Muscle of leg (tissue), 11 donors: Measurements from ENCODE around the gene MAEA. TPM values are rescaled to one million over a fixed set of nuclear protein-coding genes. Genes with fewer than 3 reads are reported as not detected.

Source experiments
- DNase-seq: peaks from one replicate; pipeline ENCODE4 v3.0.0; 2013
- H3K27ac ChIP-seq: one replicate; pipeline ENCODE4 v1.5.1; 2013; ENCODE audit warnings: mild to moderate bottlenecking, low read length, control low read depth
- H3K27me3 ChIP-seq: one replicate; pipeline ENCODE4 v1.6.1; 2013; ENCODE audit warnings: low read length; ENCODE audit not compliant: control insufficient read depth, insufficient read depth
- H3K36me3 ChIP-seq: one replicate; pipeline ENCODE4 v1.6.1; 2013; ENCODE audit warnings: low read length; ENCODE audit not compliant: control insufficient read depth, insufficient read depth
- H3K4me1 ChIP-seq: one replicate; pipeline ENCODE4 v1.6.1; 2013; ENCODE audit warnings: low read length; ENCODE audit not compliant: control insufficient read depth, insufficient read depth
- H3K4me3 ChIP-seq: one replicate; pipeline ENCODE4 v1.5.1; 2013; ENCODE audit warnings: low read length, control low read depth
- H3K9me3 ChIP-seq: replicated peaks from 2 replicates; pipeline ENCODE4 v1.6.1; 2013; ENCODE audit warnings: low read depth, low read length; ENCODE audit not compliant: control insufficient read depth
- WGBS: methylation state at CpG from one replicate; pipeline ENCODE4 v1.1.5; 2013; ENCODE audit warnings: missing lambda C conversion rate; ENCODE audit not compliant: insufficient coverage; 5-methylcytosine and 5-hydroxymethylcytosine counted together
- polyA plus RNA-seq, 8 donors: library from polyadenylated mRNA; unstranded; fragments of 120-200 nt; gene quantifications; one replicate each; pipeline versions ENCODE4 v1.2.1 to v1.2.3, GENCODE V29; 2013; ENCODE audit warnings: inconsistent platforms in 1 of 8, low replicate concordance in 1 of 8; ENCODE audit not compliant: insufficient read length in 8 of 8, insufficient read depth in 1 of 8
- total RNA-seq: library from RNA; stranded (reverse); fragments of 120-200 nt; gene quantifications from one replicate; pipeline ENCODE4 v1.2.4, GENCODE V29; 2013

MAEA gene
- total and polyA plus RNA-seq, 9 donors = 30.5 to 49.6 (median 40.8) TPM

GRCh38 chr4:1374706-1375045 is 85.0 kb downstream of the MAEA start:
- Histone ChIP-seq H3K9me3 (no peaks in the 10 kb centered on the region), H3K4me1 (peaks cover 25% of the 10 kb centered on the region), H3K36me3 (no peaks in the 10 kb centered on the region), H3K27me3 (no peaks in the 10 kb centered on the region), H3K27ac (no peak overlapping the region), H3K4me3 (no peak overlapping the region)
- no peak for DNase-seq
- 95% methylated on average over 14 of the region's 14 CpGs for WGBS

- H3K27ac ChIP-seq = no peak overlapping the region
- DNase-seq = no peak
- no peaks in the 10 kb centered on the region for H3K27me3 ChIP-seq
- 95% methylated on average over 35 of the region's 36 CpGs for WGBS
- H3K36me3 ChIP-seq = no peaks in the 10 kb centered on the region
- no peaks in the 10 kb centered on the region for H3K9me3 ChIP-seq
- H3K4me1 ChIP-seq = peaks cover 25% of the 10 kb centered on the region
- no peak overlapping the region for H3K4me3 ChIP-seq
Measured at GRCh38 chr4:1375051-1375721, 85.5 kb downstream of the MAEA start.

GRCh38 chr4:1375761-1376322 is 86.2 kb downstream of the MAEA start:
- H3K9me3 ChIP-seq = no peaks in the 10 kb centered on the region
- DNase-seq = no peak
- 84% methylated on average over 16 of the region's 17 CpGs for WGBS
- no peak overlapping the region for H3K4me3 ChIP-seq
- no peak overlapping the region for H3K27ac ChIP-seq
- peaks cover 25% of the 10 kb centered on the region for H3K4me1 ChIP-seq
- no peaks in the 10 kb centered on the region for H3K36me3 ChIP-seq
- no peaks in the 10 kb centered on the region for H3K27me3 ChIP-seq

GRCh38 chr4:1376391-1376840 is 86.7 kb downstream of the MAEA start:
- no peak for DNase-seq

GRCh38 chr4:1376841-1377605 is 87.3 kb downstream of the MAEA start:
- Histone ChIP-seq H3K4me3 (no peak overlapping the region), H3K36me3 (peaks cover 2% of the 10 kb centered on the region), H3K9me3 (no peaks in the 10 kb centered on the region), H3K27ac (peak overlapping the region; percentile 29), H3K4me1 (peaks cover 25% of the 10 kb centered on the region), H3K27me3 (no peaks in the 10 kb centered on the region)
- peak; percentile 67 for DNase-seq
- 78% methylated on average over 28 of the region's 32 CpGs for WGBS

More at GRCh38 chr4:1376391-1376840, 86.7 kb downstream of the MAEA start:
- H3K36me3 ChIP-seq = no peaks in the 10 kb centered on the region
- H3K27me3 ChIP-seq = no peaks in the 10 kb centered on the region
- no peak overlapping the region for H3K27ac ChIP-seq
- peaks cover 25% of the 10 kb centered on the region for H3K4me1 ChIP-seq
- no peaks in the 10 kb centered on the region for H3K9me3 ChIP-seq
- no peak overlapping the region for H3K4me3 ChIP-seq
- WGBS = 80% methylated on average over 20 of the region's 23 CpGs

GRCh38 chr4:1377606-1378261 is 88.0 kb downstream of the MAEA start:
- no peak for DNase-seq
- Histone ChIP-seq H3K4me1 (peaks cover 25% of the 10 kb centered on the region), H3K9me3 (no peaks in the 10 kb centered on the region), H3K27ac (no peak overlapping the region), H3K4me3 (no peak overlapping the region), H3K36me3 (peaks cover 2% of the 10 kb centered on the region), H3K27me3 (no peaks in the 10 kb centered on the region)
- WGBS = 90% methylated on average over 18 of the region's 19 CpGs

GRCh38 chr4:1378559-1379231 is 89.0 kb downstream of the MAEA start:
- Histone ChIP-seq H3K27me3 (no peaks in the 10 kb centered on the region), H3K4me3 (no peak overlapping the region), H3K36me3 (peaks cover 8% of the 10 kb centered on the region), H3K9me3 (no peaks in the 10 kb centered on the region), H3K27ac (no peak overlapping the region), H3K4me1 (peaks cover 25% of the 10 kb centered on the region)
- DNase-seq = no peak
- 85% methylated on average over 21 of the region's 30 CpGs for WGBS

- H3K36me3 ChIP-seq = peaks cover 13% of the 10 kb centered on the region
- no peak overlapping the region for H3K4me3 ChIP-seq
- peaks cover 25% of the 10 kb centered on the region for H3K4me1 ChIP-seq
- H3K9me3 ChIP-seq = no peaks in the 10 kb centered on the region
- no peak for DNase-seq
- H3K27me3 ChIP-seq = no peaks in the 10 kb centered on the region
- WGBS = 90% methylated on average over 16 of the region's 27 CpGs
- H3K27ac ChIP-seq = no peak overlapping the region
Measured at GRCh38 chr4:1379351-1379781, 89.7 kb downstream of the MAEA start.

GRCh38 chr4:1379801-1380331 is 90.2 kb downstream of the MAEA start:
- DNase-seq = no peak
- peaks cover 15% of the 10 kb centered on the region for H3K36me3 ChIP-seq
- 81% methylated on average over 21 of the region's 31 CpGs for WGBS

More at GRCh38 chr4:1379801-1380331, 90.2 kb downstream of the MAEA start:
- Histone ChIP-seq H3K27me3 (no peaks in the 10 kb centered on the region), H3K9me3 (no peaks in the 10 kb centered on the region), H3K27ac (no peak overlapping the region), H3K4me1 (peaks cover 25% of the 10 kb centered on the region), H3K4me3 (no peak overlapping the region)
